NCI-H345 treated with DMSO at 0.1 percent for 48 hours (cell line): ENCODE measurements around the gene PRPF31.

Experiments
- DNase-seq: peaks from one replicate; lab custom pipeline; 2025; ENCODE audit not compliant: unreplicated experiment; lab: John Stamatoyannopoulos, UW

Gene PRPF31

GRCh38 chr19:54107876-54108490, 7.6 kb upstream of the PRPF31 start:
- no peak for DNase-seq

- DNase-seq, result no peak
Observed at GRCh38 chr19:54108496-54108895, 7.1 kb upstream of the PRPF31 start.

- DNase-seq, result no peak
Observed at GRCh38 chr19:54109651-54110050, 5.9 kb upstream of the PRPF31 start.

- no peak for DNase-seq
Observed at GRCh38 chr19:54114340-54115108, 1.0 kb upstream of the PRPF31 start.

GRCh38 chr19:54121259-54121658, 5.7 kb downstream of the PRPF31 start:
- DNase-seq, result no peak

GRCh38 chr19:54123682-54124081, 8.1 kb downstream of the PRPF31 start:
- no peak for DNase-seq

- no peak for DNase-seq
Observed at GRCh38 chr19:54124393-54124792, 8.8 kb downstream of the PRPF31 start.

GRCh38 chr19:54125713-54126112, 10.2 kb downstream of the PRPF31 start:
- DNase-seq, result no peak

GRCh38 chr19:54127688-54128440, 12.3 kb downstream of the PRPF31 start:
- no peak for DNase-seq

- DNase-seq, result no peak
Observed at GRCh38 chr19:54128441-54128725, 12.8 kb downstream of the PRPF31 start.

- no peak for DNase-seq
Observed at GRCh38 chr19:54128796-54129616, 13.5 kb downstream of the PRPF31 start.

GRCh38 chr19:54129617-54129996, 14.1 kb downstream of the PRPF31 start:
- DNase-seq, result no peak

- peak; percentile 10 for DNase-seq
Observed at GRCh38 chr19:54133312-54133956, 17.9 kb downstream of the PRPF31 start.

GRCh38 chr19:54133957-54134590, 18.5 kb downstream of the PRPF31 start:
- no peak for DNase-seq

GRCh38 chr19:54136086-54136863, 20.7 kb downstream of the PRPF31 start:
- no peak for DNase-seq

GRCh38 chr19:54136864-54137698, 21.5 kb downstream of the PRPF31 start:
- peak; percentile 100 for DNase-seq

- DNase-seq, result no peak
Observed at GRCh38 chr19:54137699-54138488, 22.3 kb downstream of the PRPF31 start, which contains the start of gene CNOT3. Gene CNOT3 (plus strand): TSS chr19:54137762. CDS start chr19:54142979, 5,217 bp downstream.
